SU-DHL-6 (cell line): Measurements from ENCODE around the gene FANCI.

Experiments
- H2AFZ ChIP-seq: fragments of 200-600 bp; sonication (generic); 2 replicates; pipeline ENCODE4 v1.6.1; 2014; ENCODE audit warnings: low read depth, mild to moderate bottlenecking, moderate library complexity, mixed read lengths, antibody characterized with exemption, low read length; ENCODE audit not compliant: severe bottlenecking
- H3F3A ChIP-seq: fragments of 200-600 bp; shearing (Covaris generic); 2 replicates; pipeline ENCODE4 v1.6.0; 2016; ENCODE audit warnings: antibody characterized with exemption, mild to moderate bottlenecking; ENCODE audit not compliant: insufficient read depth
- H3K27ac ChIP-seq: fragments of 200-600 bp; sonication (generic); 2 replicates; pipeline ENCODE4 v1.5.1; 2016; ENCODE audit warnings: low read depth, mild to moderate bottlenecking, low read length, moderate library complexity, mixed read lengths
- H3K27me3 ChIP-seq: fragments of 200-600 bp; sonication (generic), shearing (Covaris generic); 2 replicates; pipeline ENCODE4 v1.6.0; 2014; ENCODE audit warnings: mild to moderate bottlenecking, low read length
- H3K36me3 ChIP-seq: fragments of 200-600 bp; sonication (generic); 2 replicates; pipeline ENCODE4 v1.6.1; 2014; ENCODE audit warnings: mild to moderate bottlenecking, low read length, mixed read lengths
- H3K4me2 ChIP-seq: fragments of 300-600, 200-600 bp; shearing (Covaris generic), sonication (generic); 2 replicates; pipeline ENCODE4 v1.6.0; 2014; ENCODE audit warnings: low read length, low read depth, mild to moderate bottlenecking; ENCODE audit not compliant: poor library complexity, severe bottlenecking
- H3K4me3 ChIP-seq: fragments of 200-600 bp; sonication (generic); 2 replicates; pipeline ENCODE4 v1.5.1; 2014; ENCODE audit warnings: antibody characterized with exemption, low read length, mild to moderate bottlenecking, mixed read lengths; ENCODE audit not compliant: insufficient read depth, poor library complexity, severe bottlenecking
- H3K79me2 ChIP-seq: fragments of 200-600 bp; sonication (generic); 2 replicates; pipeline ENCODE4 v1.6.1; 2014; ENCODE audit warnings: mild to moderate bottlenecking, low read length, moderate library complexity; ENCODE audit not compliant: insufficient read depth
- H3K9ac ChIP-seq: fragments of 200-600 bp; sonication (generic); 2 replicates; pipeline ENCODE4 v1.7.0; 2014; ENCODE audit warnings: mild to moderate bottlenecking, low read length
- H3K9me2 ChIP-seq: fragments of 200-600 bp; sonication (generic); replicated peaks from 2 replicates; pipeline ENCODE4 v1.6.1; 2014; ENCODE audit warnings: low read length; ENCODE audit not compliant: insufficient read depth
- H3K9me3 ChIP-seq: fragments of 200-600 bp; sonication (generic); 2 replicates; pipeline ENCODE4 v1.6.1; 2014; ENCODE audit warnings: low read length, mixed read lengths; ENCODE audit not compliant: insufficient read depth
- H4K20me1 ChIP-seq: fragments of 200-600 bp; sonication (generic); 2 replicates; pipeline ENCODE4 v1.6.1; 2014; ENCODE audit warnings: low read depth, mild to moderate bottlenecking, antibody characterized with exemption, low read length, moderate library complexity, mixed read lengths
- EZH2phosphoT487 ChIP-seq: fragments of 200-600 bp; sonication (generic), shearing (Covaris generic); conservative IDR thresholded peaks from 2 replicates; pipeline ENCODE4 v1.6.1; 2018; ENCODE audit warnings: mild to moderate bottlenecking, antibody characterized with exemption, low read length, moderate library complexity, mixed read lengths
- TF ChIP-seq, protein P1 (sequence below): fragments of 200-600 bp; sonication (generic); IDR thresholded peaks from one replicate; pipeline ENCODE4 v1.5.1; 2017; ENCODE audit warnings: antibody characterized with exemption, mild to moderate bottlenecking, low read length, moderate library complexity; ENCODE audit not compliant: insufficient read depth, poor library complexity, severe bottlenecking

Gene FANCI

DNA sequence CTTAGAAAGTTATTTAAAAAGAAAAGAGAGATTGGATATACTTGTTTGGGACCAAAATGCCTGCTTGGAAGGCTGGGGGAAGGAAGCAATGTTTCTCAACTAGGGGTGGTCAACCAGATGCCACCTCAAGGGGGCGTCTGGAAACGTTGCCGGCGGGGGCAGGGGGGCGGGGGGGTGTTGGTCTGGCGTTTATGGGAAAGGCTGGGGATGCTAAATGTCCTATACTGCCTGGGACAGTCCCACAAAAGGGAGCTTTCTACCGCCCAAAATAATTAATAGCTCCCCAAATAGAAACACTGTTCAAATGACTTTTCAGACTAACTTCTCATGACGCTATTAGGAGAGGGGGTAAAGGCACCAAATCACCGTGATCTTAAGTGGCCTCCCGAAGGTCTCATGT is 88.7 kb downstream of the FANCI start:
- Histone ChIP-seq H2AFZ (no peak overlapping the region), H3K36me3 (peaks cover 16% of the 10 kb centered on the region), H3K9me2 (no peaks in the 10 kb centered on the region), H3K4me2 (peak overlapping the region; percentile 40), H3K27ac (no peak overlapping the region), H3K9ac (no peak overlapping the region), H3K9me3 (no peaks in the 10 kb centered on the region), H3F3A (peaks cover 14% of the 10 kb centered on the region), H3K79me2 (peaks cover 38% of the 10 kb centered on the region), H3K27me3 (no peaks in the 10 kb centered on the region), H3K4me3 (no peak overlapping the region), H4K20me1 (peaks cover 13% of the 10 kb centered on the region)
- no peak for TF ChIP-seq EZH2phosphoT487
- TF ChIP-seq, protein P1, sequence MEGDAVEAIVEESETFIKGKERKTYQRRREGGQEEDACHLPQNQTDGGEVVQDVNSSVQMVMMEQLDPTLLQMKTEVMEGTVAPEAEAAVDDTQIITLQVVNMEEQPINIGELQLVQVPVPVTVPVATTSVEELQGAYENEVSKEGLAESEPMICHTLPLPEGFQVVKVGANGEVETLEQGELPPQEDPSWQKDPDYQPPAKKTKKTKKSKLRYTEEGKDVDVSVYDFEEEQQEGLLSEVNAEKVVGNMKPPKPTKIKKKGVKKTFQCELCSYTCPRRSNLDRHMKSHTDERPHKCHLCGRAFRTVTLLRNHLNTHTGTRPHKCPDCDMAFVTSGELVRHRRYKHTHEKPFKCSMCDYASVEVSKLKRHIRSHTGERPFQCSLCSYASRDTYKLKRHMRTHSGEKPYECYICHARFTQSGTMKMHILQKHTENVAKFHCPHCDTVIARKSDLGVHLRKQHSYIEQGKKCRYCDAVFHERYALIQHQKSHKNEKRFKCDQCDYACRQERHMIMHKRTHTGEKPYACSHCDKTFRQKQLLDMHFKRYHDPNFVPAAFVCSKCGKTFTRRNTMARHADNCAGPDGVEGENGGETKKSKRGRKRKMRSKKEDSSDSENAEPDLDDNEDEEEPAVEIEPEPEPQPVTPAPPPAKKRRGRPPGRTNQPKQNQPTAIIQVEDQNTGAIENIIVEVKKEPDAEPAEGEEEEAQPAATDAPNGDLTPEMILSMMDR: peak; percentile 34

DNA sequence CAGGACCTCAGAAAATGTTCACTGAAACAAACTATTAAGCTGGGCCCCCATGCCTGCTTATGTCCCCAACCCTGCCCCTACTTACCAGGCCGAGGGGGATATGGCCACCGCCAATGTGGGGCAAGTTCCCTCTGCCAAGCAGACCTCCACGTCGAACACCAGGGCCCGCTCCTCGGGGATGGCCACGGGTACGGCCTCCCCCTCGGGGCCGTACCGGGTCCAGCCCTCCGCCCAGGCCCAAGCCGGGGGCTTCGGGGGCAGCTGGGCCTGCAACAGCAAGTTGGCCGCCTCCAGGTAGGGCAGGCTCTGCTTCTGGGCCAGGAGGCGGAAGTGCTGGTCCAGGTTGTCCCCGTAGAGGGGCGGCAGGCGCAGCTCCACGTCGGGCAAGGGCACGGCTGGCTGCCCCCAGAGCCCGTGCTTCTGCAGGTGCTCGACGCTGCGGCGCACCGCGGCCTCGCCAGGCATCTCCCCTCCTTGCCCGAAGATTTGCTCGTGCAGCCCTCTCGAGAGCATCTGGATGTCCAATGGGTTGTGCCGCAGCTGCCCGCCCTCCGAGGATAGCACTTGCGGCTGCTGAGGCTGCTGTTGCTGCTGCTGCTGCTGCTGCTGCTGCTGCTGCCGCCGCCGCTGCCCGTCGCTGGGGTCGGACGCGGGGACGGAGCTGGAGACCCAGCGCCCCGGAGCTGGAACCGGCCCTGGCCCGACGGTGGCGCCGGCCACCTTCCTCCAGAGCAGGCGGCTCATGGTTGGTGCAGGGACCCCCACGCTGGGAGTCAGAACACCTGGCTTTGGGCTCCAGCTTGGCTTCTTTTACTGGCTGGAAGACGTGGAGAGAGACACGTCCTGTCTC is 89.5 kb downstream of the FANCI start:
- Histone ChIP-seq H3K9me2 (no peaks in the 10 kb centered on the region), H3K9ac (peak overlapping the region; percentile 86), H2AFZ (no peak overlapping the region), H3F3A (peaks cover 14% of the 10 kb centered on the region), H3K27me3 (no peaks in the 10 kb centered on the region), H3K9me3 (no peaks in the 10 kb centered on the region), H3K36me3 (peaks cover 16% of the 10 kb centered on the region), H3K27ac (no peak overlapping the region), H4K20me1 (peaks cover 8% of the 10 kb centered on the region), H3K79me2 (peaks cover 38% of the 10 kb centered on the region), H3K4me2 (peak overlapping the region; percentile 95), H3K4me3 (peak overlapping the region; percentile 95)
- TF ChIP-seq EZH2phosphoT487: no peak
- TF ChIP-seq, protein P1: no peak

DNA sequence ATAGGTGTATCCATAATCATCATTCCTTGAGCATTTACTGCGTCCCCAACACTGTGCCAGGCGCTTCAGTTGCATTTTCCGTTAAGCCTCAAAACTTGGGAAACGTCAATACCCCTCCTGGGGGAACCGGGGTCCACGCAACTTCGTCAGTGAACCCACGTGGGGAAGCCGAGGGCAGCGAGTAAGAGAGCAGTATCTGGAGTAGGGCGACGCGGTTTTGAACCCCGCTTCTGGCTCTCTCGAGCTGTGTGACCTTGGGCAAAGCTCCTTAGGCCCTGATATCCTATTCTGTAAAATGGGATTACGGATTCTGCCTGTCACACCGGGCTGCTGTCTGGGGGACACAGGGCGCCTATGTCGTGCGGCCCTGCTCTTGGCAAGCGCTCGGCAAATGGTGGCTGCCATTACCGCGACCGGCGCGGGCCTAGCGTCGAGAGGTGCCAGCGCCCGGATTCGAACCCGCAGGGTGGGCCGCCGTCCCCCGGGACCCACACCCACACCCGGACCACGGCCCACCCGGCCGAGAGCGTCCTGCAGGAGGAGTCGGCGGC is 90.3 kb downstream of the FANCI start:
- H4K20me1 ChIP-seq: peaks cover 8% of the 10 kb centered on the region
- H3F3A ChIP-seq: peaks cover 14% of the 10 kb centered on the region
- H3K4me3 ChIP-seq: peak overlapping the region; percentile 95
- no peak for TF ChIP-seq EZH2phosphoT487
- H3K4me2 ChIP-seq: peak overlapping the region; percentile 95
- H3K9me3 ChIP-seq: no peaks in the 10 kb centered on the region
- H3K9me2 ChIP-seq: no peaks in the 10 kb centered on the region
- H2AFZ ChIP-seq: peak overlapping the region; percentile 58
- H3K27ac ChIP-seq: peak overlapping the region; percentile 74
- H3K36me3 ChIP-seq: peaks cover 16% of the 10 kb centered on the region
- H3K27me3 ChIP-seq: no peaks in the 10 kb centered on the region
- peak overlapping the region; percentile 86 for H3K9ac ChIP-seq
- peaks cover 38% of the 10 kb centered on the region for H3K79me2 ChIP-seq
